Measurements from ENCODE around the gene TMEM221.

Gene TMEM221

GRCh38 chr19:17448131-17448967 lies at the start of gene TMEM221:
TMEM221 (minus strand) TSS chr19:17448668; CDS start chr19:17448462, 206 bp downstream.
- H3K4me3 ChIP-seq (ENCODE audit: low read depth in 1 of 2, low read length in 2 of 2), result peak within 1 kb of the TSS in 1 of 2 donors; percentile 60
- H3K27ac ChIP-seq (ENCODE audit: low read length), result no peak within 1 kb of the TSS
- no peaks in the 10 kb centered on the region for H3K9me3 ChIP-seq (ENCODE audit: control insufficient read depth in 1 of 2, low read length in 2 of 2)
- H3K4me1 ChIP-seq (ENCODE audit: control insufficient read depth in 1 of 2, insufficient read depth in 2 of 2, low read length in 2 of 2), result peaks cover 0 to 4% of the 10 kb centered on the region in 2 donors
- no peaks in the 10 kb centered on the region for H3K27me3 ChIP-seq (ENCODE audit: low read depth, low read length)
- no peaks in the 10 kb centered on the region for H3K36me3 ChIP-seq (ENCODE audit: control insufficient read depth in 1 of 2, insufficient read depth in 2 of 2, low read length in 2 of 2)

- H3K27me3 ChIP-seq (ENCODE audit: low read depth, low read length), result no peaks in the 10 kb centered on the region
- peaks cover 0 to 10% of the 10 kb centered on the region in 2 donors for H3K4me1 ChIP-seq (ENCODE audit: control insufficient read depth in 1 of 2, insufficient read depth in 2 of 2, low read length in 2 of 2)
- no peaks in the 10 kb centered on the region for H3K9me3 ChIP-seq (ENCODE audit: control insufficient read depth in 1 of 2, low read length in 2 of 2)
- H3K36me3 ChIP-seq (ENCODE audit: control insufficient read depth in 1 of 2, insufficient read depth in 2 of 2, low read length in 2 of 2), result peaks cover 0 to 17% of the 10 kb centered on the region in 2 donors
- no peak overlapping the region for H3K4me3 ChIP-seq (ENCODE audit: low read depth in 1 of 2, low read length in 2 of 2)
- no peak overlapping the region for H3K27ac ChIP-seq (ENCODE audit: low read length)
These were observed 48.8 kb upstream of the TMEM221 start for GRCh38 chr19:17497149-17497798.

- no peaks in the 10 kb centered on the region for H3K27me3 ChIP-seq (ENCODE audit: low read depth, low read length)
- no peak overlapping the region for H3K27ac ChIP-seq (ENCODE audit: low read length)
- H3K4me3 ChIP-seq (ENCODE audit: low read depth in 1 of 2, low read length in 2 of 2), result no peak overlapping the region
- peaks cover 0 to 10% of the 10 kb centered on the region in 2 donors for H3K4me1 ChIP-seq (ENCODE audit: control insufficient read depth in 1 of 2, insufficient read depth in 2 of 2, low read length in 2 of 2)
- no peaks in the 10 kb centered on the region for H3K9me3 ChIP-seq (ENCODE audit: control insufficient read depth in 1 of 2, low read length in 2 of 2)
- peaks cover 0 to 17% of the 10 kb centered on the region in 2 donors for H3K36me3 ChIP-seq (ENCODE audit: control insufficient read depth in 1 of 2, insufficient read depth in 2 of 2, low read length in 2 of 2)
These were observed 48.0 kb upstream of the TMEM221 start for GRCh38 chr19:17496337-17496997.

GRCh38 chr19:17495639-17496296 lies 47.3 kb upstream of the TMEM221 start:
- Histone ChIP-seq H3K27ac (ENCODE audit: low read length) (no peak overlapping the region), H3K4me3 (ENCODE audit: low read depth in 1 of 2, low read length in 2 of 2) (no peak overlapping the region), H3K36me3 (ENCODE audit: control insufficient read depth in 1 of 2, insufficient read depth in 2 of 2, low read length in 2 of 2) (peaks cover 0 to 11% of the 10 kb centered on the region in 2 donors), H3K4me1 (ENCODE audit: control insufficient read depth in 1 of 2, insufficient read depth in 2 of 2, low read length in 2 of 2) (peaks cover 0 to 10% of the 10 kb centered on the region in 2 donors), H3K27me3 (ENCODE audit: low read depth, low read length) (no peaks in the 10 kb centered on the region), H3K9me3 (ENCODE audit: control insufficient read depth in 1 of 2, low read length in 2 of 2) (no peaks in the 10 kb centered on the region)

DNA sequence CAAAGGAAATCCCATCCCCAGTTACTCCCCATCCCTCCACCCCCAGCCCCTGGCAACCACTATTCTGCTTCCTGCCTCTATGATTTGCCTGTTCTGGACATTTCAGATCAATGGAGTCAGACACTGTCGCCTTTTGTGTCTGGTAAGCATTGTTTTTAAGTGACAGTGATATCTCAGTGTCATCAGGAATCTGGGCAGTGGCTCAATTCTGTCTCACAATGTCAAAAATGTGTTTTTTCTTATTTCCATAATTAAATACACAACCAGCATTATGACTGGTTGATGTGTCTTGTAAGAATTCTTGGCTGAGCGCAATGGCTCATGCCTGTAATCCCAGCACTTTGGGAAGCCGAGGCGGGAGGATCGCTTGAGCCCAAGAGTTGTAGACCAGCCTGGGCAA lies 42.8 kb upstream of the TMEM221 start:
- Histone ChIP-seq H3K9me3 (ENCODE audit: control insufficient read depth in 1 of 2, low read length in 2 of 2) (no peaks in the 10 kb centered on the region), H3K27ac (ENCODE audit: low read length) (no peak overlapping the region), H3K27me3 (ENCODE audit: low read depth, low read length) (no peaks in the 10 kb centered on the region), H3K36me3 (ENCODE audit: control insufficient read depth in 1 of 2, insufficient read depth in 2 of 2, low read length in 2 of 2) (peaks cover 0 to 4% of the 10 kb centered on the region in 2 donors), H3K4me1 (ENCODE audit: control insufficient read depth in 1 of 2, insufficient read depth in 2 of 2, low read length in 2 of 2) (peaks cover 4 to 7% of the 10 kb centered on the region in 2 donors), H3K4me3 (ENCODE audit: low read depth in 1 of 2, low read length in 2 of 2) (no peak overlapping the region)

DNA sequence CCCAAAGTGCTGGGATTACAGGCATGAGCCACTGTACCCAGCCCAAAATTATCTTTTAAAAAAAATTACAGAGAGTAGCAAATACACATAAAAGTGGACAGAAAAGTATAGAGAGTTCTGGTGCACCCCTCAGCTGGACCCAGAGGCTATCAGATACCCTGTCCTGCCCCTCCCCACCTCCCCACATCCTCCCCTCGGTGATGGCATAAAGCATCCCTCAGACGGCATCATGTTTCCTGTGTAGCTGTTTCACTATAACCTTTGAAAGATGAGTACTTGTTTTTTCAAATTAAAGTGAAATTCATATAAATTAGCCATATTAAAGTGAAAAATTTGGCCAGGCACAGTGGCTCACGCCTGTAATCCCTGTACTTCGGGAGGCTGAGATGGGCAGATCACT lies 41.9 kb upstream of the TMEM221 start:
- Histone ChIP-seq H3K9me3 (ENCODE audit: control insufficient read depth in 1 of 2, low read length in 2 of 2) (no peaks in the 10 kb centered on the region), H3K27ac (ENCODE audit: low read length) (no peak overlapping the region), H3K4me1 (ENCODE audit: control insufficient read depth in 1 of 2, insufficient read depth in 2 of 2, low read length in 2 of 2) (peaks cover 0 to 7% of the 10 kb centered on the region in 2 donors), H3K4me3 (ENCODE audit: low read depth in 1 of 2, low read length in 2 of 2) (no peak overlapping the region), H3K36me3 (ENCODE audit: control insufficient read depth in 1 of 2, insufficient read depth in 2 of 2, low read length in 2 of 2) (peaks cover 0 to 4% of the 10 kb centered on the region in 2 donors), H3K27me3 (ENCODE audit: low read depth, low read length) (no peaks in the 10 kb centered on the region)

DNA sequence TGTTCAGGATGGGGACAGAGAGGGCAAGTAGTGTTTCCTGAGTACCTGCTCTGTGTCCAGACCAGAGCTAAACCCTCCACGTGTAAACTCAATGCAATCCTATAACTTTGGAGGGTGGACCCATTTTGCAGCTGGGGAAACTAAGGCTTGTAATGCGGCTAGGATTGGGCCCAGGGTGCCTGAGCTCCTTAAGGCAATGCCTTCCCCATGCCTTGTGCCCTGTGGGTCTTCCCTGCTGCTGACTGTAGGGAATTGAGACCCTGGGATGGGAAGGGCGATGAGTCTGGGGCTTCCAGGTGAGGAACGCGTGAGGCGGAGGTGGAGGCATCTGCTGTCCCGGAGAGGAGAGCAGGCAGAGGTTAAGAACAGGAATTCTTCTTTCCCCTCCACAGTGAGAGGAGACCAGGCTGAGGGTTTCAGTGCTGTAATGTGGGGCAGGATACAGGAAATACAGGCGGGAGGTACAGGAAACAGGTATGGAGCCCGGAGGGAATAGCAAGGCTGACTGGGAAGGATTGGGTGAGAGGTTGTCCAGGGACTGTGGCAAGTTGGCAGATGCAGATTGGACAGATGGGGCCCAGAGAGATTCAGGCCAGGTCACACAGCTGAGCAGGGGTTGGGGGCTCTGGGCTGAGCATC lies 41.0 kb upstream of the TMEM221 start:
- Histone ChIP-seq H3K4me3 (ENCODE audit: low read depth in 1 of 2, low read length in 2 of 2) (no peak overlapping the region), H3K27ac (ENCODE audit: low read length) (no peak overlapping the region)

GRCh38 chr19:17488593-17489391 lies 40.3 kb upstream of the TMEM221 start:
- H3K4me1 ChIP-seq (ENCODE audit: control insufficient read depth in 1 of 2, insufficient read depth in 2 of 2, low read length in 2 of 2), result peaks cover 0 to 7% of the 10 kb centered on the region in 2 donors
- H3K27ac ChIP-seq (ENCODE audit: low read length), result no peak overlapping the region
- no peaks in the 10 kb centered on the region for H3K27me3 ChIP-seq (ENCODE audit: low read depth, low read length)
- H3K9me3 ChIP-seq (ENCODE audit: control insufficient read depth in 1 of 2, low read length in 2 of 2), result no peaks in the 10 kb centered on the region
- peaks cover 0 to 4% of the 10 kb centered on the region in 2 donors for H3K36me3 ChIP-seq (ENCODE audit: control insufficient read depth in 1 of 2, insufficient read depth in 2 of 2, low read length in 2 of 2)
- peak overlapping the region in 1 of 2 donors; percentile 42 for H3K4me3 ChIP-seq (ENCODE audit: low read depth in 1 of 2, low read length in 2 of 2)

More for the DNA sequence above, 41.0 kb upstream of the TMEM221 start:
- Histone ChIP-seq H3K9me3 (ENCODE audit: control insufficient read depth in 1 of 2, low read length in 2 of 2) (no peaks in the 10 kb centered on the region), H3K4me1 (ENCODE audit: control insufficient read depth in 1 of 2, insufficient read depth in 2 of 2, low read length in 2 of 2) (peaks cover 0 to 7% of the 10 kb centered on the region in 2 donors), H3K36me3 (ENCODE audit: control insufficient read depth in 1 of 2, insufficient read depth in 2 of 2, low read length in 2 of 2) (peaks cover 0 to 4% of the 10 kb centered on the region in 2 donors), H3K27me3 (ENCODE audit: low read depth, low read length) (no peaks in the 10 kb centered on the region)

- no peak overlapping the region for H3K27ac ChIP-seq (ENCODE audit: low read length)
- peaks cover 0 to 4% of the 10 kb centered on the region in 2 donors for H3K36me3 ChIP-seq (ENCODE audit: control insufficient read depth in 1 of 2, insufficient read depth in 2 of 2, low read length in 2 of 2)
- no peaks in the 10 kb centered on the region for H3K27me3 ChIP-seq (ENCODE audit: low read depth, low read length)
- H3K4me3 ChIP-seq (ENCODE audit: low read depth in 1 of 2, low read length in 2 of 2), result no peak overlapping the region
- H3K9me3 ChIP-seq (ENCODE audit: control insufficient read depth in 1 of 2, low read length in 2 of 2), result no peaks in the 10 kb centered on the region
- peaks cover 0 to 7% of the 10 kb centered on the region in 2 donors for H3K4me1 ChIP-seq (ENCODE audit: control insufficient read depth in 1 of 2, insufficient read depth in 2 of 2, low read length in 2 of 2)
These were observed 39.0 kb upstream of the TMEM221 start for GRCh38 chr19:17487284-17488121.
